Suppressor macrophage treated with lipopolysaccharide for 4 hours (primary cell): Measurements from ENCODE around the gene SMYD3.
"Not testable (repeated sequence)": the region's sequence is repeated elsewhere in the genome, so short reads cannot be mapped to it uniquely, and the experiment has no call there.

ENCODE experiments used
- DNase-seq: peaks from one replicate; pipeline ENCODE4 v3.0.0-alpha.2; 2020

The SMYD3 gene

DNA sequence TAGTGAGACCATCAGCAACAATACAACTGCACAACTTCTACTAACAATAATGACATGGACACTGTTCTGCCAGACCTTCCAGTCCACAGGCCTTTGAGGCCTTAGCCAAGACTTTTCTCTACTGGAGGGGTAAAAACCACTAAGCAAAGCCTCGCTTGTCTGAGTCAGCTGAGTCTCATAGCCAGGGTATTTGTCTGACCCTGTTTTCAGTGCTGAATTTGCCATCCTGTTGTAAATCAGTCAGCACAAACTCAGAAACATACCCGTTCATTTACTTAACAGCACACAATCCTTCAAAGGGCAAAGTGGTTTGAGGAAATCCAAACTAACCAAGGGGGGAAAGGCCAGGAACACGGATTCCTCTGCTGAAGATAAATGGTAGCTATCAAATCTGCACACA lies 537.8 kb downstream of the SMYD3 start:
- DNase-seq = no peak

DNA sequence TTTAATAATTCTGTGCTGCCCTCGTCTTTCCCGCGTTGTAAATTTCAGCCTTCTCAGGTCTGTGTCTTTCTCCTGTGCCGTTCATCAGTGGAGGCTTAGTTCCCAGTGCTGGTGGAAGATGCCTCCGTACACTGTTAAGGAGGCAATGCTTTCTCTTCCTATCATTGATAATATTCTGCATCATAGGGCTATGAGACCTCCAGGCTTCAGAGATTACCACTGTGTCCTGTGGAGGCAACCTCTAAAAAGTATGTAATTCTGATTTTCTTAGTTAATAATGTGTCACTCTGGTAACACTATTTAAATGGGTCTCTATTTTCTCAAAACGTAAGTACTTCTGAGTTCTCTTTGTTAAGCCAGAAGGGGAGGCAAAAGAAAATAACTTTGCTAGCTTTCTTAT lies 538.3 kb downstream of the SMYD3 start:
- DNase-seq = no peak

DNA sequence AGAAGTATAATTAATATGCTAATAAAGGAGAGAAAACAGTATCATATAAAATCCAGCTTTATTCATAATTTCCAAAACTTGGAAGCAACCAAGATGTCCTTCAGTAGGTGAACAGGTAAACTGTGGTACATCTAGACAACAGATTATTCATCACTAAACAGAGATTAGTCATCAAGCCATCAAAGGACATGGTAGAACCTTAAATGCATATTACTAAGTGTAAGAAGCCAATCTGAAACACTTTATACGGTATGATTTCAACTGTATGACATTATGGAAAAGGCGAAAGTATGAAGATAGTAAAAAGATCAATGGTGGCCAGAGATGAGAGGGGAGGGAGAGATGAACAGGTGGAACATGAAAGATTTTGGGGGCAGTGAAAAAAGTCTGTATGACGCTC lies 541.7 kb downstream of the SMYD3 start:
- no peak for DNase-seq

DNA sequence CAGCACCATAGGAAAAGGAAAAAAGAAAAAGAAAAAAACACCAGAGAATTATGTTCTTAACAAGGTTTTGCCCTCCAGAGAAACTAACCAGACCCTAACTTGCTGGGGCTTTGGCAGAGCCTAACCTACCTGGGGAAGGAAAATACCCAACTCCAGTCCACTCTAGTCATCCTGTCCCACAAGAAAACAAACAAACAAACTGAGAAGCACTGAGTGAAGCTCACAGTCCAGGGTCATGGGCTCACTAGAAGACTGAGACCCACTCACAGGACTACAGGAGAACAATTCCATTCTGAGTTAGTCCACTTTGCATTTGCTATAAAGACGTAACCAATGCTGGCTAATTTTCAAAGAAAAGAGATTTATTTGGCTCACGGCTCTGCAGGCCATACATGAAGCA lies 543.4 kb downstream of the SMYD3 start:
- DNase-seq = no peak

DNA sequence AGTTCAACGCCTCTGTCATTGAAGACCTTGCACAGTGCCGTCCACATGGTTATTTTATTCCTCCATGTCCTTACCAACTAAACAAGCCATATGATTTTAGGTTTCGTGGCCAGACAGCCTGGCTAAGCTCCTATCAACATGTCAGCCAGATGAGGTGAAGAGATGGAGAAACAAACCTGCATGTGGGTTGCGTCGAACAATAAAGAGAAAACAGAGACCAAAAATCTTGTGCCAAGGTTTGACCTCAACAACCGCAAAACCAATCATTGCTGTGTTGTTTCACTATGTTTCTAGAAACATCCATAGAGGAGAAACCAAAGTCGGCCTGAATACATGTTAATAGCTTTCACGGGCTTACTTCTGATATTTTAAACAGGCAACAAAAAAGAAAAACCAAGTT lies 544.6 kb downstream of the SMYD3 start:
- no peak for DNase-seq

DNA sequence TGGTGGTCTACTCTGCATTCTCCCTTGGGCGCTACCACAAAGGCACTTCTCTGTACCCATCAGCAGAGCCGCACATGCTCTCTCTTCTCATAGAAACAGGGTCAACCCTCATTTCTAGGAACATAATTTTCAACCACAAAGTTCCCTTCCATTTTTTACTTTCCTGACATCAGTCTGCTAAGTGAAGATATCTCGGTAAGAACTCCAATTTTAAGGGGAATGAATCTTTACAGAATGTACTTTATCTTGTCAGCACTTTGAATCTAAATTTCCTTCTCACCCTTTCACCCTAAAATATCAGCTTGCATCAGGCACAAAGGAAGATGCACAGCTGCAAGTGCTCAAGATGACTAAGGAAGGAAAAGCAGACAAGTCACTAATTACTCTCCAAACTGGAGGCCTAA lies 545.9 kb downstream of the SMYD3 start:
- DNase-seq = no peak

DNA sequence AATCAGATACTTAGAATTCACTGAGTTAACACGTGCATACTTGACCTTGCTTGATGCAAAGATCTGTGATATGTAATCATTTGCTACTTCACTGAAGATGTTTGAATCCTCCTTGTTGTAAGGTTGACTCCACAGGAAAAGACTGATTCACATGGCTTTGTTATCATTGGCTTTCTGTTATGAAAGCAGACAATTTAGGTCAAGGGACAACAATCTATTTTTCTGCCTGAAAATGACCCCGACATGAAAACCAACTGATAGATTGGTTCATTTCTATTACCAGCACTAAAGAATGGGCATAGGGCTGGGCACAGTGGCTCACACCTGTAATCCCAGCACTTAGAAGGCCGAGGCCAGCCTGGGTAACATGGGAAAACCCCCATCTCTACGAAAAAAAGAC lies 546.9 kb downstream of the SMYD3 start:
- no peak for DNase-seq

DNA sequence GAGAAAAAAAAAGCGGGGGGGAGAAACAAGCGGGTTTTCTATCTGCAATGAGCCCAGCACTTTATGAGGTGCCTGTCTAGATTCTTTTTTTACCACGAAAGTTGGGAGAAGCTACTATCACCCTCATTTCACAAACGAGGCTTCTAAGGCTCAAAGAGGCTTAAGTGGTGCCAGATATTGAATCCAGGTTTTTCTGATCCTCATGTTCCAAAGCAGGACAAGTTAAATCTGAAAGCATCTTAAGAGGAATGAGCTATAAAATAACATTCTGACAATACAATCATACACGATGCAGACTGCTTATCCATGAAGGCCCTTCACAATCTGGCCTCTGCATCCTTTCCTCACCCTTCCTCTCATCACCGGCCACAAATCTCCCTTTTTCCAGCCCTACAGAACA lies 549.1 kb downstream of the SMYD3 start:
- DNase-seq = no peak

DNA sequence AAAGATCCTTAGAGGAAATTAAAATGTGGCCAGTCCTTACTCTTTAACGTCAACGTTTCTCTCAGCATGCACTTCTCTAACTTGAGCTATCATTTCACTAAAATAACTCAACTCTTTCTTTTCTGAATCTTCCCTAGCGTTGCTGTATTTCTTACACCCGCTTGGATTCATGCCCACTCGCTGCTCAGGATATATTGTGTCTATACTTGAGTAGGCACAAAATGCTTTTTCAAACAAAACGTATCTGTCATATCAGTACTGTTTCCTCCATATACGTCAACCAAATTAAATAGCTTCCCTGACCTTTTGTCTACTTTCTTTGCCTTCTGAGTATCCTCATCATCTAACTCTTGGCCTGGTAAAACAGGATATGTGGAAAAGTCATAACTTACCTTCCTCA lies 549.7 kb downstream of the SMYD3 start:
- DNase-seq = no peak

DNA sequence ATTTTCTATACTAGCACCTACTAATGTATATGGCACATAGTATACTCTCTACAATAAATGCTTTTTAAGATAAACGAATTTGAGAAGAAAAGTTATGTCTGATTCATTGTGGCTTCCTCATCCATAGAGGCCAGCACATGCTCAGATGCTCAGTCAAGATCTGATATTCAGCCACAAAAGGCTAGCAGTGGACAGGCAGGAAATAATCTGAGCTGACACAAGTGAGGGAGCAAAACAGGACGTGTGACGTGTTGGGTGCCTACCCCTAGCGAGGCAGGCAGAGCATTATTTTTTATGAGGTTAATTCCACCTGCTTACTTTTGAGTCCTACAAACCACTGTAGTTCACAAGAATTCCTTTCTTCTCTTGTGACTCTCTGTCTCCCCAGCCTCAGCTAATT lies 550.9 kb downstream of the SMYD3 start:
- DNase-seq = no peak

DNA sequence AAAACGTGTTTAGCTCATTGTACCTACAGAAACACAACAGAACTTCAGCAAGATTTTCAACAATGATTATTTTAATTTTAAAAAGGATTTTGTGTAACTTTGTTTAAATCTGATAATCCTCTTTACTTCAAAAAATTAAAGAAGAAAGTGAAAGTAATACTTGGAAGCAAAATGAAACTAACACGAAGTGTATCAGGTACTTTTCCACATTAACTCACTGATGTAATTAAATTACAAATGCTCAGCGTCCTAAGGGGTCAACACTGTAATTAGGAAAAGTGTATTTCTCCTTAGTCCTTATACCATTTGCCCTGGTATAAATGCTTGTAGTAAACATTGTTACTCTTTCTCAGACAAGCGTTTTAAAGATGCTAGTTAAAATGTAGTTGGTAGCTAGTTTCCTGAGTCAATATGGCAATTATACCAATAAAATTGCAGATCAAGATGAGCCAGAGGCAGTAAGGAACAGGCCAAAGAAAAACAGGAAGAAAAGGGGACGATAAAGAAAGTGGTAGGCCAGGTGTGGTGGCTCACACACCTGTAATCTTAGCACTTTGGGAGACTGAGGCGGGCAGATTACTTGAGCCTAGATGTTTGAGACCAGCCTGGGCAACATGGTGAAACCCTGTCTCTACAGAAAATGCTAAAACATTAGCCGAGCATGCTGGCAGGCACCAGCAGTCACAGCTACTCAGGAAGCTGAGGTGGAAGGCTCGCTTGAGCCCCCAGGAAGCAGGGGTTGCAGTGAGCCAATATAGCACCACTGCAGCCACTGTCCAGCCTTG lies 553.0 kb downstream of the SMYD3 start:
- DNase-seq = peak; percentile 5

DNA sequence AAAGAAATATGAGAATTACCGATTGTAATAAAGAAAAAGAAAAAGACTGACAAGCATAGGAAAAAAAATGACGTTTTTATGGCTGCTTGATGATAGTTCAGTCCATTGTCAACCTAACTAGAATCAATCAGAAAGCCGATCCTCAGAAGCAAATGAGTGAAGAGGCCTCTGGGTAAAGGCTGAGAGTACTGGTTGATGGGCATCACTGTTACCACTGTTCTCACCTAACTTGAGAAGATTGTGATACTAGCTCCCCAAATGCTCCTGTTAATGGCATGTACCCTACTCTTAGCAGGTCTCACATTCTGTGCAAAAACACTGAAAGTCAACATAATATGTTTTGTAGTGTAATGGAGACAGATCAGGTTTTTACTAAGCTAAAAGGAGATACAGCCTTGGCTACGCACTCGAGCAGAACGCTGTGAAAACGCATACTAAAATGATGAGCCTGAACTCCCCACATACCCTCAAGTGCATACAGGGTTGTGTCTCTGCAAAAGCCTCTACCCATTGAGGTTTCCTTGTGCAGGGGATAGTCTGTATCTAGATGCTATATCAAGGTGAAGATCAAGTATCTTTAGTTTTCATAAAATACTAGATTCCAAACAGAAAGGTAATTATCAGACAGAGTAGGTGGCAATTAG lies 554.6 kb downstream of the SMYD3 start:
- DNase-seq = no peak

DNA sequence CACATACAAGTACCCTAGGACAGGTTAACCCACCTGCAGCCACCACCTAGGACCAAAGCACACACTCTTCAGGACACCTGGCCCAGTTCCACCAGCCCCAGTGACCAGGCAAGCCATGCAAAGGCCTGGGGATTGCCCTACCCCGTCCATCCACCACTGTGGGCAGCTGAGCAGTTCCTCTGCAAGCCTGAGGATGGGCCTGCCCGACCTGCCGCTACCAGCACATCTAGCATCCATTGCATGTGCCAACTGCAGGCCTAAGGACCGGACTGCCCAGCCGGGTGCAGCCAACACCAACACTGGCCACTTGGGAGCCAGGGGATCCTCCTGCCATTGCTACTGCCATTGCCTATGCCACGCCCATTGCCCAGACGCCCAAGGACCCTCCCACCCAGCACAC lies 558.3 kb downstream of the SMYD3 start:
- DNase-seq = no peak

DNA sequence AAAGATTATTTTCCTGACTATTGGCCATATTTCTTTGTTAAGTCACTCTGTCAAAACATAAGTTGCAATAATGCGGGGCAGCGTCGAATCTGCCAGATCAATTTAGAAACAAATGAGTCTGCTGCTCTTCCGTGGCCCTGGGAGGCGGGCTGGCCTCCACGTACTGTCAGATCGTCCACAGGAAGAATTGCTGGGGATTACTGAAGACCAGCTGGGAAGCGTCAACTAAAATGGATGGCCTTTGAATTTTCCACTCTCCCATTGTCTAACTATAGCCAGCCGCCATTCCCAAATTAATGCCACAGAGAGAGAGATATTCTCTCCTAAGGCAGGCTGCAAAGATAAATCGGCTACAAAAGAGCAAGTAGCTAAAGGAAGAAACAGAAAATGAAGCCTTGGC lies 560.2 kb downstream of the SMYD3 start:
- DNase-seq = no peak

DNA sequence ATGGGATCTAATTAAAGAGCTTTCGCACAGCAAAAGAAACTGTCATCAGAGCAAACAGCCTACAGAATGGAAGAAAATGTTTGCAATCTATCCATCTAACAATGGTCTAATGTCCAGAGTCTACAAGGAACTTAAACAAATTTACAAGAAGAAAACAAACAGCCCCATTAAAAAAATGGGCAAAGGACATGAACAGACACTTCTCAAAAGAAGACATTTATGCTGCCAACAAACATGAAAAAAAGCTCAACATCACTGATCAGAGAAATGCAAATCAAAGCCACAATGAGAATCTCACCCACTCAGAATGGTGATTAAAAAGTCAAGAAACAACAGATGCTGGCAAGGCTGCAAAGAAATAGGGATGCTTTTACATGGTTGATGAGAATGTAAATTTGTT lies 561.9 kb downstream of the SMYD3 start:
- not testable (repeated sequence) for DNase-seq

DNA sequence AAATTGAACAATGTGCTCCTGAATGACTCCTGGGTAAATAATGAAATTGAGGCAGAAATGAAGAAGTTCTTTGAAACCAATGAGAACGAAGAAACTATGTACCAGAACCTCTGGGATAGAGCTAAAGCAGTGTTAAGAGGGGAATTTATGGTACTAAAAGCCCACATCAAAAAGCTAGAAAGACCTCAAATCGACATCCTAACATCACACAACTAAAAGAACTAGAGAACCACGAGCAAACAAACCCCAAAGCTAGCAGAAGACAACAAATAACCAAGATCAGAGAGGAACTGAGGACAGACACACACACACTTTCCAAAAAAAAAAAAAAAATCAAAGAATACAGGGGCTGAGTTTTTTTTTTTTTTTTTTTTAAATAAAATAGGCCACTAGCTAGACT lies 564.2 kb downstream of the SMYD3 start:
- DNase-seq = no peak

DNA sequence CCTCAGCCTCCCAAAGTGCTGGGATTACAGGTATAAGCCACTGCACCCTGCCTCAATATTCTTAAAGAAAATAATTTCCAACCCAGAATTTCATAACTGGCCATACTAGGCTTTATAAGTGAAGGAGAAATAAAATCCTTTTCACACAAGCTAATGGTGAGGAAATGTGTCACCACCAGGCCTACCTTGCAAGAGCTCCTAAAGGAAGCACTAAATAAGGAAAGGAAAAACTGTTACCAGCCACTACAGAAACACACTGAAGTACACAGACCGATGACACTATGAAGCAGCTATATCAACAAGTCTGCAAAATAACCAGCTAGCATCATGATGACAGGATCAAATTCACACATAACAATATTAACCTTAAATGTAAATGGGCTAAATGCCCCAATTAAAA lies 565.3 kb downstream of the SMYD3 start:
- DNase-seq = not testable (repeated sequence)

DNA sequence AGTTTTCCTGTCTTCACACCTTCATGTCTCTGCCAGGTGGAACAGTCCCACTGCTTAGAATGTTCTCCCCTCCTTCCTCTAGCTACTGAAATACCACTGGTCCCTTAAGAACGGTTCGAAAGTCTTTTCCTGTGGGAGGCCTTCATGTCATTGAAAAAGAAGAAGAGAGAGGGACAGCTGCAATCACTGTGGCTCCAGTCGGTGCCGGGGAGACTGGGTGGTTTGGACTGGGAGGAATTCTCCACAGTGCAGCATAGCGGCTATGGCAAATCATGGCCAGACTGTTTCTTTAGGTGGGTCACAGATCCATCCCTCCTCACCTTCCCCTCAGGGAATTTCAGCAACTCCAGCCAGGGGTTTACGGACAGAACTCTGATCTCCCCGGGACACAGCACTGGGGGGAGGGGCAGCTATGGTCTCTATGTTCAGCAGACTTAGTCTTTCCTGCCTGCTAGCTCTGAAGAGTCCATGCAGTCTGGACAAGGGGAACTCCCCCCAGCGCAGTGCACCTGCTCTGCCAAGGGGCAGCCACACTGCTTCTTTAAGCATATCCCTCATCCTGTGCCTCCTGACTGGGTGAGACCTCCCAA lies 567.2 kb downstream of the SMYD3 start:
- no peak for DNase-seq

DNA sequence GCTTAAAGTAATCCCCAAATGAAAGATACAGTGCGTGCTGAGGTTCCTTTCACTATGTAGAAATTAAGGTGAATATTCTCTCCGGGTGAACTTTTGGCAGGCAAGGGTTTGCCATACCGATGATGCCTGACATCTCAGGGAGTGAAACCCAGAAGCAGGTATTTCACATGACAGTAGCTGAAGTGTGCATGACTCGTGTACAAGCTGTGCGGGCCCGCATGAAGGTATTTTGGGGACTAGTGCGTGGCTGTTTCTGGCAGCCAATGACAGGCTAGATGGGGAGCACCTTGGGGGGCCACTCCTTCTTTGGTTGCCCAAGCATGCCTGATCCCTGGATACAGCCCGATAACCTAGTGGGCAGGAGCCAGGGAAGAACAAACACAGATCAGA lies 569.0 kb downstream of the SMYD3 start:
- DNase-seq = no peak

DNA sequence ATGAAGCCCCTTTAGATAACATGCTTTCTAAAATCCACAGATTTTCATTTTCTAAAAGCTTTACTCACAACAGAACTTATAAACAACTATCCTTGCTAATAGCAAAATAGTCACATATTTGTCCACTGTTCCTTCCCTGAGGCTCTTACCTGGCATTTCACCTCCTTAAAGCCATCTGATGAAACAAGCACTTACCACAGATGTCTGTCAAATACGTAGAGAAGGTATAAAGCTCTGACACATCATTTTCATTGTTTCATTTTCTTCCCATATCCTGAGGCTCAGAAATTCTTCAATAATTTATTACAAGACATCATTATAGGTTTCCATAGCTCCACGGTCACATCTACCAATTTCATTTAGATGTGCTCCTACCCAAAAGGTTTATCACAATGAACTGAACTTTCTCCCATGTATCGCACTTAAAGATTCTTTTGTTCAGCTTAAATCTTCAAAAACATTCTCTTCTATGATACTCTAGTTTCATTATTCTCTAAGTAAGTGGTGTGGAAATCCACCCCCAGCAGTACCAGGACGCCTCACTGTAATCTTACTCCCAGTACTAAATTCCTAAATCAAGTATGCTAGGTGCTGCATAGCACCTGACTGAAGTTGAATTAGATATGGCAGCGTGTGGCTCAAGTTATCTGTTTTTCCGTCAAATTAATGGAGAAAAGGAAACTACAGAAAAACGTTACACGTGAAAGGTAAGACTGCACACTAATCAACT lies 569.6 kb downstream of the SMYD3 start:
- DNase-seq = no peak

DNA sequence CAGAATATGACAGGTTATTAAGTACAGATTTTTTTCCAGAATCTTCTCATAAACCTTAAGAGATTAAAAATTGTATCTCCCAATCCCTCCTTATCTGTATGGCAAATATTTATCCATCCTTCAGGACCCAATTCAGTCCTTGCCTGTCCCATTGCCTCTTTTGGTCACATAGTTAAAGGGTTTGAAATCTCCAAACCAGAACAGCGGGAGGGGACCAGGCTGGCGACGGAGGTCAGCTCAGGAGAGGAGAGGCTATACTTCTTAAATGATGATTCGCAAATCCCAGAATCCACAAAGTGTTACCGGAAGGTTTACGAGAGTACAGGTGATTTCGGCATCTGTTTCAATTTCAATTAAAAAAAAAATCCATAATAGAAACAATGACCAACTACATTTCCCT lies 572.7 kb downstream of the SMYD3 start:
- DNase-seq = no peak

DNA sequence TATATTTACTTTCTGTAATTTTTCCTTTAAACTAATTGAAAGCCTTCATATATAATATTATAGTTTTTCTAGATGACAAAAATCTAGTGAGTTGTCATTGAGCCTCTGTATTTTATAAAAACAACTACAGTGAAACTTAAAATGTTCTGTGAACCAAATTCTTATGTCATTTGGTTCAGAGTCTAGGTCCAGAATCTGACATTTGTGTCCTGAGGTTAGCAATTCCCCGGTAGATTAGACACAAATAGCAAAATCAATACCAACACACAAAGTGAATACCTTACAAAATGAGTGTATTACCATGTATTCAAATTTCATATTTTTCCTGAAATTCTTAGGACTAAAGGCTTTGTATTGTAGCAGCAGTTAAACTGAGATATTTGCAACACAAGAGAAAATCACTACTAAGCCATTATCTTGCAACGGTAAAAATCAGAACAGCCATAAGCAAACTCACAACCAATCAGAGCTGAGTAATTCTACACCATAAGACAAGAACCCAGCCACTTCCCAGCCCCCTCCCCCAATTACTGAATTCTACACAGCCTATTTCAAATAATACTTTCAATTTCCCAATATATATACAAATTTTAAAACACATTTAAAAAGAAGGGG lies 573.5 kb downstream of the SMYD3 start:
- no peak for DNase-seq

DNA sequence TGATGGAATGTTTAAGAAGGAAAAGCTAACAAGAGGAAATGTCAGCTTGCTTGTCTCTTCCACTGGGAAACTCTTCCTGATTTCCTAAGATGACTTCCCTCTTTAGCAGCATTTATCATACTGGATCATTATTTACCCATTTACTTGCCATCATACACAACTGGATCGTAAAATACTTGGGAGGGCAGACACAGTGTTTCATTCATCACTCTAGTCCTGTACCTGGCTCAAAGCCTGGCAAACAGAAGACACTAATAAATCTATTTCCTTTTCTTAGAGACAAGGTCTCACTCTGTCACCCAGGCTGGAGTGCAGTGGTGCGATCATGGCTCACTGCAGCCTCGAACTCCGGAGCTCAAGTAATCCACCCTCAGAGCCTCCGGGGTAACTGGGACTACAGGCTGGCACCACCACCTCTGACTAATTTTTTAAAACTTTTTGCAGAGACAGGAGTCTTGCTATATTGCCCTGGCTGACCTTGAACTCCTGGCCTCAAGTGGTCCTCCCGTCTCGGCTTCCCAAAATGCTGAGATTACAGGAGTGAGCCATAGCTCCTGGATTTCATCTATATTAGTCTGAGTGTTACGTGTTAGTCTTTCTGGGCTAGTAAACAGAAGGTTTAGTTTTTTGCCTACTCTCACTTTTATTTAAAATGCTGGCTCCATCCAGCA lies 574.6 kb downstream of the SMYD3 start:
- no peak for DNase-seq
